Stimulated activated CD4-positive, alpha-beta T cell treated with anti-CD3 and anti-CD28 coated beads, Interleukin-15, amount 100 ng/mL, for 48 hours (primary cell): ENCODE data around the gene RAB30.
"Not testable (repeated sequence)": the region's sequence is repeated elsewhere in the genome, so short reads cannot be mapped to it uniquely, and the experiment has no call there.

Source experiments
- DNase-seq, 2 donors: peaks; one replicate each; pipeline ENCODE4 v3.0.0-alpha.2; 2020; ENCODE audit warnings: low read depth in 2 of 2

Gene RAB30

DNA sequence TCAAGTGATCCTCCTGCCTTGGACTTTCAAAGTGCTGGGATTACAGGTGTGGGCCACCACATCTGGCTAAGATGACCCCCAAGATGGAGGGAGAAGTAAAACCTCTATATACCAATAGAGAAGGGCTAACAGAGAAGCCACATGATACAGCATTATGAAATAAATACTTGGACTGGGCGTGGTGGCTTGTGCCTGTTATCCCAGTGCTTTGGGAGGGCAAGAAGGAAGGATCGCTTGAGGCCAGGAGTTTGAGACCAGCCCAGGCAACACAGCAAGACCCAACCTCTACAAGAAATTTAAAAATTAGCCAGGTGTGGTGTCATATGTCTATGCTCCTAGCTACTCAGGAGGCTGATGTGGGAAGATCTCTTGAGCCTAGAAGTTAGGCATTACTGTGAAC is 61.7 kb downstream of the RAB30 start:
- no peak for DNase-seq

GRCh38 chr11:83009136-83009535 is 62.6 kb downstream of the RAB30 start:
- not testable (repeated sequence) for DNase-seq

- no peak for DNase-seq
These were observed 63.1 kb downstream of the RAB30 start for GRCh38 chr11:83008581-83008923.

DNA sequence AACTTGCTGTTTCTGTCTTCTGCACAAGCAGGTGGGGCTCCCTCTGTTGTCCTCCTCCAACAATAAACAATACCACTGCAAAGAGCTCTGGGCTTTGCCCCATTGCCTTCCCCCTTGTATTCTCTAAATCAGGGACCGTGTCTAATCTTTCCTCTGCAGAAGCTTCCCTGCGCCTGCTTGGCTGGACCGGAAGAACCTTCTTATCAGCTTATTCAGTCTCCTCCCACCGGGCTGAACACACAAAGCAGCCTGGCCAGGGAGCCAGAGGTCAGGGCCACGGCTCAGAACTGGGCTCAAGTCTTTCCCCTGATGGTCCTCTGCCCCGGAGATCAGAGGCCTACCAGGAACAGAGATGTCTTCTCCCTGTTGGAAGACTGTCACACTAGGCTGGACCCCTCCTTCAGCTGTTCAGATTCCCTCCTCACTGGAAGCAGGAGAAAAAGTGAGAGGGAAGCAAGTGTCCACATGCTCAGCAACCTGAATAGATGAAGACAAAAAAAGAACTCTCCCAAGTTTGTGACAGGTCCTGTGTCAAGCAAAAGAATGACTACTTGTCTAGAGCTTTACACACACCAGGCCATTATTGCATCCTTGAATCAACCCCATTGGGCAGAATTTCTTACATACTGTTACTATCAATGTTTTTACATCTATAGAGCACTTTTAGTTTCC is 63.7 kb downstream of the RAB30 start:
- DNase-seq: no peak

DNA sequence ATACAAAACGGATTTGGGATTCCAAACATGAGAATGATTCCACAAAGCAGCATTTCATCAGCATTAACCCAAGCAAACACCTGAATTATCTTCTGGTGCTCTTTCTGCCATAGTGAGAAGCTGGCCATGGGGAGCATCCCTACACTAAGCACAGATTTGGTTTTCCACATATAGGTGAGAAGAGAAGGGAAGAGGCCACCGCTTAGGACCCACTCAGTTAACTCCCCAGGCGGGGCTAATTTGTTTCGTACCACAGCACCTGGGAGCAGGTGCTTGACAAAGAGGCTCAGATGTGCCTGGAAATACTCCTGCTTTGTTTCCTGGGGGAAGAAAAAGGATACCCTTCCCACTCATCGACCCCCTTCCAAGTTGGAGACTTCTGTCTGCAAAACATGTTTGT is 64.2 kb downstream of the RAB30 start:
- DNase-seq: no peak

DNA sequence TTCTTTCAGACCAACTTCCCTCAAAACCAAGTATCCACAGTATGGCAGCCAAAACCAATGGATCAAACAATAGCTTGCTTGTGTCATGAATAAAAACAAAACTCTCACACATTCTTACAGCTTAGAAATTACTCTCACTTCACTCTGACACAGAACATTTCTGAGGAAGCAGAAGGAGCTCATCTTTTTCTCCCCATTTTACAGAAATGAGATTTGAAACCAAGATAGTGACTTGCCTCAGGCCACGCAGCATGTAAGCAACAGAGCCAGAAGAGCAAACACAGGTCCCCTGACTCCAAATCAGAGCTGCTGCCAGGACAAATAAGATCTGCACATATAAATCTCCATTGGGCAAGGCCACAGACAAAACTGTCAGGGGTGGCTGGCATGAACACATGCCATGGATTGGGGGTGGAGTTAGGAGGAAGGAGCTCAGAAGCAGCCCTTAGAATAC is 64.8 kb downstream of the RAB30 start:
- DNase-seq: peak in 1 of 2 donors; percentile 4

DNA sequence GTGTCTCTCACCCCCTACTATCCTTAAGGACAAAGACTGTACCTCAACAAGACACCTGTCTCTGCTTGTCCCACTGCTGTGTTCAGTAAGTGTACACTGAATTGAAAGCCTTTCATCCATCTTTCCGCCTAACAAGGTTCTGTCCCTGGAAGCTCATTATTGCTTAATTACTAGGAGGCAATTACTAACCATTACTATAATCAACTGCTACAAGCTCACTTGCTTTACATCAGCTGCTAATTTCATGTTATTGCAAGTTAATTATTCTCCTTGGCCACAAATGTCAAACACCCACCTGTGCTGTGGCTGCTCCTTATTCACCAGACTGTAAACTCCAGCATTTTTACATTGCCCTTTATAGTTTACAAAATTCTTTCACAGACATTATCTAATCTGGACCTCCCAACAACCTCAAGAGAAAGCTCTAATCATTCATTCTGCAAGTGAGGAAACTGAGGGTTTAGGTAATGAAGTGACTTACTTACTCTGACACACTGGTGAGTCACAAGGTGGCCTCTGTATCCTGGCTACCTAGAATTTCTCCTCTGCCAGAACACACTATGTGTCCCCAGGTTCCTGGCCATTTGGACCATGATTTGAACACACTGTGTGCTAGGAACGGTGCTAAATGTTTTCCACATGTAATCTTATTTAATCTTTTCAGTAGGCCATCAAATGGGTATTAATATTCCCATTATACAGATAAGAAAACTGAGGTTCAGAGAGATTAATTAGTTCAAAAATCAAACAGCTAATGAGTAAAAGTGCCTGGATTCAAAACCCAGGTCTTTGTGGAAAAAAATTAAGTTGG is 66.7 kb downstream of the RAB30 start:
- peak in 1 of 2 donors; percentile 17 for DNase-seq

DNA sequence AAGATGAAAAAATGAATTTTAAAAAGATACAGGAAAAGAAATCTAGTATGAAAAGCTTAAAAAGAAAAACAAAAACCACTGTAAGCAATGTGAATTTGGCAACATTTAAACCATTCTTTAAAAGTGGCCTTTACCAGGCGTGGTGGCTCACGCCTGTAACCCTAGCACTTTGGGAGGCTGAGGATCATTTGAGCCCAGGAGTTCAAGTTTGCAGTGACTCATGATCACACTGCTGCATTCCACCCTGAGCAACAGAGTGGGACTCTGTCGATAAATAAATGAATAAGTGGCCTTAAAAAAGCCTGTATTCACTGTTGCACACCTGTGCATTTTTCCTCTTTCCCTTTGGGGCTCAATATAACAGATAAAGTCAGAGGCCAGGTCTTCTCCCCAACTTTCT is 69.2 kb downstream of the RAB30 start:
- DNase-seq: no peak

GRCh38 chr11:83002053-83002452 is 69.6 kb downstream of the RAB30 start:
- peak in 1 of 2 donors; percentile 7 for DNase-seq

DNA sequence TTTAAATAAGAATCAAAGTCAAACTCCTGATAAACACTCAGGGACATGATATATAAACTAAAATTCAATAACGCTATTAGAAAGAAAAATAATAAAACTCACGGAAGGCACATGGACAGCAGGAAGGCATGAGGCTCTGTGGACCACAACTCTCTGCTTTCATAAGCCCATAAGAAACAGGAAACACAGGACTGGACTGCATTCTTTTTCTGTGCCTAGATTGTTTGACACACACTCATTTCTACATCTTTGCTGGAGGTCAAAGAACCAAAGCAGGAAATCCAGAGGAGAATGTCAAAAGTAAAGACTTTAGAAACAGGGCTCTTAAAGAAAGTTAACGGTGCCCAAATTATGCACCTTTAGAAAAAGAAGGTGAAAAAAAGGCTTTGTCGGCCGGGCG is 71.3 kb downstream of the RAB30 start:
- no peak for DNase-seq

DNA sequence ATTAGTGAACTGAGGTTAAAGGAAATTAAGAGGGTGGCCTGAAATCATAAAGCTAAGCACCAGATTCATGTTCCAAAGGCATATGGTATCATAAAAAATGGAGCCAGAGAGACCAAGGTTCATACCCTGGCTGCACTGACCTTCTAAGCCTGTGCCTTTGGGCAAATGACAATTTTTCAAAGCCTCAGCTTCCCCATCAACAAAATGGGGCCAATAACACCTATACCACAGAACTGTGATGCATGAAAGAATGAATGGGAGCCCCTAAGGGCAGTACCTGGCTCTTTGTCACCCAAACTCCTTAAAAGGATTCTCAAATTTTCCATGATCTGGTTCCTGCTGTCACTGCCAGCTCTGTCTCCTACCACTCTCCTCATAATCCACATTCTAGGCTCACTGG is 72.5 kb downstream of the RAB30 start:
- DNase-seq: no peak

DNA sequence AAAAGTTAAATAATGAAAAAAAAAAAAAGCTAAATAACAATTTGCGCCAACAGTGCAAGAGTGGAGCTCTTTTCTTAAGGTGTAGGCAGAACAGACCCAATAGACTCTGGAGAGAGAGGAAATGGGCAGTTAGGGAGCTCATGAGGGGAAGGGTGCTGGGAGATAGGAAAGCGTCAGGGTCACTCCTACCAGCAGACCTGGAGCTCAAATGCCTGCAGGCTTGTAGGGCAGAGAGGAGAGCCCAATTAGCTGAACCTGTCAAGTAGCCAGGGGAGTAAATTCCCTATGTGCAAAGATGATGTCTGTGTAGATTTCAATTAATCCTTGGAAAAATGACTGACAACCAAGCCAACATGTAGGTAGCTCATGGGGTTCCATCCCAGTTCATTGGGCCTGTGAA is 73.0 kb downstream of the RAB30 start:
- DNase-seq: no peak

GRCh38 chr11:82996966-82997606 is 74.6 kb downstream of the RAB30 start:
- DNase-seq: peak; percentile 25 to 30

DNA sequence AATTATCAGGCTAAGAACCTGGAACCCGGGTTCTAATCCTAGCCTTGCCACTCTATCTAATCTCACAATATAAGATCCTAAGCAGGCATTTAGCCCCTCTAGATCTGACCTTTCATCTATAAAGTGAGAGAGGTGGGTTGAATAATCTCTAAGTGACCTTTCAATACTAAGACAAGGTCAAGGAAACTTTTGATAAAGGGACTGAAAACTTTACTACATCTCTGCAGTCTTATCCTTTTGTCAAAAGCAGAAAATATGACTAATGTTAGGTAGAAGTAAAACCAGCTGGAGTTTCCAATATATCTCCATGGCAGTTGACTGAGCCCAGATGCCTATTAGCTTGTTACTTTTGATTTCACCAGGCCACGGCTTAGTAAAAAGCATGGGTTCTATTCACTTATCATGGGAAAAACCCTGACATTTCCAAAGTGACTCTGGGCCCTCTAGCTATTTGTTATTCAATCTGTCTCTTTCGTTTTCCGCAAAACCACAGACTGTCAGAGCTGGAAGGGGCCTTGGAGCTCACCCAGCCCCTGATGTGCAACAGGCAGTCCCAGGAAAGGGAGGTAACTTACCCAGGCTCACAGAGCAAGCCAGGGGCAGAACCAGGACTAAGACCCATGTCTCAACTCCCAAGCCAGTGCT is 75.8 kb downstream of the RAB30 start:
- DNase-seq: no peak

DNA sequence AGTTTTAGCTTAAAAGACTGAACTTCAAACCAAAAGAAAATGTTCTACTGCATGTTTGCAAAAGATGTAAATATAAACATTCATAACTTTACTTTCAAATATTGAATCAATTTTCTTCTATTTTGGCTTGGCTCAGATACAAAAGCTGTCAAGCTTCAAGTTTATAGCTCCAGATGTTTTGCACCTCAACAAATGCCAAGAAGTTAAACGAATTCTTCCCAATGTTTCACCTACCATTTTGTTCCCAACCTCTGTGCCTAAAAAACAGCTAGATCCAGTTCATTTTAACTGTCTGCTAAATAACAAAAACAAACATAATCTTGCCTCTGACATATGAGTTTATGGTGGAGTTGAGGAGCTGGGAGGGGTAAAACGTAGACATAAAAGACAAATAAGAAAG is 76.5 kb downstream of the RAB30 start:
- DNase-seq: no peak

- no peak for DNase-seq
These were observed 77.0 kb downstream of the RAB30 start for GRCh38 chr11:82994604-82995230.

- DNase-seq: no peak
These were observed 79.5 kb downstream of the RAB30 start for GRCh38 chr11:82992223-82992622.

DNA sequence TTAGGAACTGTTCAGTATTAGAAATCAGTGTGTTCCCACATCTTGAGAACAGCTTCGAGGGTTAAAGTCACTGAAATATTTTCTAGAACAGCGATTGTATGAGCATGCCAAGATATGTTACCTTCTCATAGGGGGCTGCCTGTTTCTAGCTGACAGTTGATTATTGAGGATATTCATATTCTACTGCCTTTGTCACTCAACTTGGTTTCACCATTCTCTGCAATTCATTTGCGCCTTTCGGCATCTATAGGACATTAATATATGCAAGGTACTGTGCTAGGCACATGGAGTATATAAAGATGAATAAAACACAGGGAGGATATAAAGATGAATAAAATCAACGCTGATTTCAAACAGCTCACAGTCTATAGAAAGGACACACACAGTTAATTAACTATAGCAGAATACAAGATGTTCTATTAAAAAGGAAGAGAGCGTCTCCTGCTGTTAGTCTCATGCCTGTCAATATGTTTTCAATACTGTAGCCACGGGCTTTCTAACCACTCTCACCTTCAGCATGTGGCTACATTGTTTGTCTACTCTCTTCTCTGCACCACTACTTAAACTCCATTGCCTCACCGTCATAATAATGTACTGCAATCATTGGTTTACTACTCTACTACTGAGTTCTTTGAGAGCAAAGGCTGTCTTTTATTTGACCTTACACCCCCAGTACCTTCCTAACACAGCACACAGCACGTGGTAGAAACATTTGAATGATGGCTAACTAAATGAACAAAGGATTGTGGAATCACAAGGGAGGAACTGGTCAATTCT is 81.9 kb downstream of the RAB30 start:
- DNase-seq: no peak

GRCh38 chr11:82988936-82989627 is 82.6 kb downstream of the RAB30 start:
- no peak for DNase-seq

- DNase-seq: no peak
These were observed 83.7 kb downstream of the RAB30 start for GRCh38 chr11:82987997-82988396.

DNA sequence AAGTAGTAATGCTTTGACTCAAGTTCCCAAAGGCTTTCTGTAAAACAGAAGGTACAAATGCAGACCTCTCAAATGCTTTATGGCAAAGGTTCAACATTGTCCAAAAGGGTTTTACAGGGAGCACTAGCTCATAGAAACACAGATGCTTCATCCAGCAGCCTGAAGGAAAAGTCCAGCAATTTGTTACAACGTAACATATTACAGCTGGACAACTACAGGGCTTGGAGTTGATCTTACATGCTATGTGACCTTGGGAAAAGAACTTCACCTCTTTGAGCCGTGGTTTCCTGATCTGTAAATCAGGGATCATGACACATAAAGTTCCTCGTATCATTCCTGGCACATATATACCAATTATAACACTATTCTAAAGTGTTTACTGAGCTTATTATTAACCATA is 85.3 kb downstream of the RAB30 start:
- DNase-seq: no peak
